ENCODE results near the gene DNAJC5. TPM values are rescaled to one million over a fixed set of nuclear protein-coding genes. Genes with fewer than 3 reads are reported as not detected.
"Not testable (repeated sequence)": the region's sequence is repeated elsewhere in the genome, so short reads cannot be mapped to it uniquely, and the experiment has no call there.

The DNAJC5 gene
- total RNA-seq, 1 experiment from 2014 or later, result 44.9 TPM

GRCh38 chr20:63863798-63864544 is 31.0 kb upstream of the DNAJC5 start:
- no peaks in the 10 kb centered on the region for H3K4me1 ChIP-seq (ENCODE audit: insufficient read depth, low read length, poor library complexity, severe bottlenecking)
- H3K27ac ChIP-seq (ENCODE audit: low read depth, low read length, poor library complexity, severe bottlenecking), result peak overlapping the region; percentile 92
- peak; percentile 79 for DNase-seq (ENCODE audit: low spot score)
- BruUV-seq (replicated peaks), result no TSS peak
- peaks cover 2% of the 10 kb centered on the region for H3K36me3 ChIP-seq (ENCODE audit: insufficient read depth, low read length, poor library complexity, severe bottlenecking)
- CTCF ChIA-PET, result no interaction called here
- no peaks in the 10 kb centered on the region for H3K27me3 ChIP-seq (replicated peaks; ENCODE audit: insufficient read depth, low read depth, low read length, poor library complexity)
- TF ChIP-seq CTCF (conservative IDR thresholded peaks at IDR 0.05; ENCODE audit: low read depth, low read length) (peak; percentile 67), EZH2 (IDR thresholded peaks at IDR 0.05; ENCODE audit: borderline replicate concordance, low read depth, low read length, poor library complexity, severe bottlenecking) (no peak)
- POLR2A ChIA-PET (ENCODE audit: low non-redundant PET), result no interaction called here
- peak overlapping the region; percentile 88 for H3K4me3 ChIP-seq (ENCODE audit: low read depth, low read length, poor library complexity, severe bottlenecking)
- no peaks in the 10 kb centered on the region for H3K9me3 ChIP-seq (ENCODE audit: low read depth, low read length, poor library complexity, severe bottlenecking)
- intact Hi-C loops (cut with micrococcal nuclease; ENCODE audit: unreplicated experiment), result no loop called here

DNA sequence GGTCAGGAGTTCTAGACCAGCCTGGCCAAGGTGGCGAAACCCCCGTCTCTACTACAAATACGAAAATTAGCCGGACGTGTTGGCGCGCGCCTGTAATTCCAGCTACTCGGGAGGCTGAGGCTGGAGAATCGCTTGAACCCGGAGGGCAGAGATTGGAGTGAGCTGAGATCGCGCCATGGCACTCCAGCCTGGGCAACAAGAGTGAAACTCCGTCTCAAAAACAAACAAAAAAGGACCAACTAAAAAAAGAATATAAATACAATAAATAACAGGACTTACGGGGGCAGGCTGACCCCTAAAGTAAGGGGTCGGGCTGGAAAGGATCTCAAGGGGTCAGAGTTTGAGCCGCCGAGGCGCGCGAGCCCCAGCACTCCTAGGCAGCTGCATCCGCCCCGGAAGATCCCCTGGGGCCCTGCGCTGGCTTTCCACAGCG is 30.4 kb upstream of the DNAJC5 start:
- H3K4me3 ChIP-seq (ENCODE audit: low read depth, low read length, poor library complexity, severe bottlenecking), result peak overlapping the region; percentile 88
- no peak for TF ChIP-seq EZH2 (IDR thresholded peaks at IDR 0.05; ENCODE audit: borderline replicate concordance, low read depth, low read length, poor library complexity, severe bottlenecking)
- TF ChIP-seq CTCF (conservative IDR thresholded peaks at IDR 0.05; ENCODE audit: low read depth, low read length), result no peak
- H3K36me3 ChIP-seq (ENCODE audit: insufficient read depth, low read length, poor library complexity, severe bottlenecking), result peaks cover 8% of the 10 kb centered on the region
- DNase-seq (ENCODE audit: low spot score), result no peak
- CTCF ChIA-PET, result no interaction called here
- H3K27ac ChIP-seq (ENCODE audit: low read depth, low read length, poor library complexity, severe bottlenecking), result peak overlapping the region; percentile 92
- TSS peak; percentile 75 for BruUV-seq (replicated peaks)
- no peaks in the 10 kb centered on the region for H3K9me3 ChIP-seq (ENCODE audit: low read depth, low read length, poor library complexity, severe bottlenecking)
- no peaks in the 10 kb centered on the region for H3K27me3 ChIP-seq (replicated peaks; ENCODE audit: insufficient read depth, low read depth, low read length, poor library complexity)
- H3K4me1 ChIP-seq (ENCODE audit: insufficient read depth, low read length, poor library complexity, severe bottlenecking), result no peaks in the 10 kb centered on the region
- intact Hi-C loops (cut with micrococcal nuclease; ENCODE audit: unreplicated experiment), result no loop called here
- POLR2A ChIA-PET (ENCODE audit: low non-redundant PET), result no interaction called here

DNA sequence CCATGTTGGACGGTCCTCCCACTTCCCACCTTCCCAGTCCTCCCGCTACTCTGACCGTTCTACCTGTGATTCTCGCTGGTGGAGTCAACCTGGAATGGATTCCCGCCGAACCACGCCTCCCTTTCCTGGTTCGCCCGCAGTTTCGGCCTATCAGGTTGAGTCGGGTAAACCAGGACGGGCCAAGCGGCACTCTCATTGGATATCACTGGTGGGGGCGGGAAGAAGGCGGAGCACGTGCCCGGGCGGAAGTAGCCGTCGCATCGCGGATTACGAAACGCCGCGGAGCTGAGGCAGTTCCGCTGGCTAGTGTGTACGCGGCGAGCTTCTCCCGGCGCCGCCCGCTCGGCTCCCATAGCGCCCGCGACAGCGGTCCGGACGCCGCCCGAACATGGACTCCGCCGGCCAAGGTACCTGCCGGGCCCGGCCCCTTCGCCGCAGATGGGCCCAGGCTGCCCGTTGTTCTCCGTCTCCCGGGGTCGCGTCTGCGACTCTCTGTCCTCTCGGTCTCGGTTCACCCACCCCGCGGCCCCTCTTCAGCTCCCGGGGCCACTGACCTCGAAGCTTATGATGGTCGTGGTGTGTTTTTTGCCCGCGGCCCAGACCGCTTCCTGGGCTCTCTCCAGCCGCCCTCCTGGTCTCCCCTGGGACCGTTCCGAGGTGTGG is 29.8 kb upstream of the DNAJC5 start, which contains the start of gene TPD52L2:
TPD52L2 (plus strand) TSS at position 293 of the 663 bp plus-strand sequence; CDS start at position 389, 96 bp downstream.
- Histone ChIP-seq H3K4me3 (ENCODE audit: low read depth, low read length, poor library complexity, severe bottlenecking) (peak within 1 kb of the TSS; percentile 88), H3K27me3 (replicated peaks; ENCODE audit: insufficient read depth, low read depth, low read length, poor library complexity) (no peaks in the 10 kb centered on the region), H3K9me3 (ENCODE audit: low read depth, low read length, poor library complexity, severe bottlenecking) (no peaks in the 10 kb centered on the region), H3K4me1 (ENCODE audit: insufficient read depth, low read length, poor library complexity, severe bottlenecking) (no peaks in the 10 kb centered on the region), H3K36me3 (ENCODE audit: insufficient read depth, low read length, poor library complexity, severe bottlenecking) (peaks cover 13% of the 10 kb centered on the region), H3K27ac (ENCODE audit: low read depth, low read length, poor library complexity, severe bottlenecking) (peak within 1 kb of the TSS; percentile 92)
- no peak for TF ChIP-seq EZH2 (IDR thresholded peaks at IDR 0.05; ENCODE audit: borderline replicate concordance, low read depth, low read length, poor library complexity, severe bottlenecking)
- TF ChIP-seq CTCF (conservative IDR thresholded peaks at IDR 0.05; ENCODE audit: low read depth, low read length), result no peak
- no TSS peak for BruUV-seq (replicated peaks)
- POLR2A ChIA-PET (ENCODE audit: low non-redundant PET), result interaction anchor here (0.5 to 0.6 kb wide), 2 partner anchors 200 to 363 kb away, joined by 3 to 5 read pairs; no protein-coding TSS in a partner anchor
- intact Hi-C loops (cut with micrococcal nuclease; ENCODE audit: unreplicated experiment), result no loop called here
- peak; percentile 99 for DNase-seq (ENCODE audit: low spot score)
- CTCF ChIA-PET, result interaction anchor here (0.5 kb wide), 1 partner anchor 80 kb away, joined by 5 read pairs; no protein-coding TSS in a partner anchor

DNA sequence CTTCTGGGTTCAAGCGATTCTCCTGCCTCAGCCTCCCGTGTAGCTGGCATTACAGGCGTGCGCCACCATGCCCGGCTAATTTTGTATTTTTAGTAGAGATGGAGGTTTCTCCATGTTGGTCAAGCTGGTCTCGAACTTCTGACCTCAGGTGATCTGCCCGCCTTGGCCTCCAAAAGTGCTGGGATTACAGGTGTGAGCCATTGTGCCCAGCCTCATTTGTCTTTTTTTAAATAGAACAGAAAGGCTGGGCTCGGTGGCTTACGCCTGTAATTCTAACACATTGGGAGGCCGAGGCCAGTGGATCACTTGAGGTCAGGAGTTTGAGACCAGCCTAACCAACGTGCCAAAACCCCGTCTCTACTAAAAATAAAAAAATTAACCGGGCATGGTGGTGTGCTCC is 27.9 kb upstream of the DNAJC5 start:
- intact Hi-C loops (cut with micrococcal nuclease; ENCODE audit: unreplicated experiment); H3K4me3 ChIP-seq (ENCODE audit: low read depth, low read length, poor library complexity, severe bottlenecking); BruUV-seq (replicated peaks); DNase-seq (ENCODE audit: low spot score); H3K27ac ChIP-seq (ENCODE audit: low read depth, low read length, poor library complexity, severe bottlenecking); H3K4me1 ChIP-seq (ENCODE audit: insufficient read depth, low read length, poor library complexity, severe bottlenecking); H3K27me3 ChIP-seq (replicated peaks; ENCODE audit: insufficient read depth, low read depth, low read length, poor library complexity); H3K9me3 ChIP-seq (ENCODE audit: low read depth, low read length, poor library complexity, severe bottlenecking): not testable (repeated sequence)
- ChIA-PET CTCF (interaction anchor here (0.7 kb wide), 2 partner anchors 49 to 113 kb away, joined by 4 to 5 read pairs; no protein-coding TSS in a partner anchor), POLR2A (ENCODE audit: low non-redundant PET) (interaction anchor here (0.5 to 0.6 kb wide), 2 partner anchors 123 to 343 kb away, joined by 6 to 20 read pairs; no protein-coding TSS in a partner anchor)
- H3K36me3 ChIP-seq (ENCODE audit: insufficient read depth, low read length, poor library complexity, severe bottlenecking), result peaks cover 19% of the 10 kb centered on the region

Data from A673 (cell line).